Measurements from ENCODE around the gene TUFT1.
"Not testable (repeated sequence)": the region's sequence is repeated elsewhere in the genome, so short reads cannot be mapped to it uniquely, and the experiment has no call there.

TUFT1 gene

GRCh38 chr1:151581921-151582320 lies 41.8 kb downstream of the TUFT1 start:
- DNase-seq, result no peak

DNA sequence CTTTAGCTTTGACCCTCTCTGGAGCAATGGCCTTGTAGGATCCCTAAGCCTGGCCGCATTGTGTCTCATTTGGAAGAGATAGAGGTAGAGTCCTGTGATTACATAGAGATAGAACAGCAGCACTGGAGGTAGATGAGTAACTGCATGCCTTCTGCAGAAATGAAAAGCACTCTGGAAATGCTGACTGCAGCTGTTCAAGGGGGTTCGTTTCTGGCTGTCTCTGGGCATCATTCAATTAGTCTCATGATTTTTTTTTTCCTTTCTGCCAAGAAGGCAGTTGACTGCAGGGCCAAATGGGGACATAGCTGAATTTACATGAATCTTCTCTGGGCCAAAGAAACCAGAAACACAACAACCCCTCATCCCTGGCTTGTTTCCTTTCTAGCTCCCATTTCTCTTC lies 43.7 kb downstream of the TUFT1 start:
- DNase-seq, result no peak

GRCh38 chr1:151584278-151584677 lies 44.2 kb downstream of the TUFT1 start:
- peak; percentile 36 for DNase-seq

DNA sequence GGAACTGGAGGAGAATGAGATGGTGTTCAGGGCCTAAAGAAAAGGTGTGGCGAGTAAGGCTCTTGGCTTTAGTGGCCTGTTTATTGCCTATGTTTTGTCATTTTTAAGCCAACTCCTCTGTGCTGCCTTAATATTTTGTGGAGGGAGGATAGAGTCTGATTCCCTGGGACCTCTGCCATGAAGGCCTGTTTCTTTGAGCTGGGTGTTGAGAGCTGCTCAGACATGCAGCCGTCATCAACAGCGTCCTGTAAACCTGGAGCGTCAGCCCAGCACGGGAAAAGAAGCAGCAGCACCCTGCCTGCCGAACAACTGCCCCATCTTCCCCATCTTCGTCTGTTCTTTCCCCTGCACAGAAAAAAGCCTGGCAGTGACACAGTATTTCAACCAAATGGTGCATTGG lies 44.7 kb downstream of the TUFT1 start:
- no peak for DNase-seq

GRCh38 chr1:151585622-151586021 lies 45.5 kb downstream of the TUFT1 start:
- peak; percentile 40 for DNase-seq

DNA sequence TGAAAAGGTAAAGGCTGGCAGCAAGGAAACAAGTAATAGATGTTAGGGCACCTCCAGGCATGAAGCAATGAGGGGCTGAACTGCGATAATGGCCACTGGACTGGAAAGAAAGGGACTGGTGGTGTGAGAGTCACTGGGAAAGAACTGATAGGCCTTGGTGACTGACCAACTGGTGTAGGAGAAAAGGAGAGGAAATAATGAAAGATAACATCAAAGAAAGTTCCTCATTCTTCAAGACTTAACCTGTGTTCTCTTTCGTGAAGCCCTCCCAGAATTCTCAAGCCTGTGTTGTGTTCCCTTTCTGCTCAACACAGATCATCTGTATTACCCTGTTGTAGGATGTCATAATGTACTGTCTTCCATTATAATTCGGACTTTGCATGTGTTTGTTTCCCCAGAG lies 50.9 kb downstream of the TUFT1 start:
- DNase-seq, result peak; percentile 14

DNA sequence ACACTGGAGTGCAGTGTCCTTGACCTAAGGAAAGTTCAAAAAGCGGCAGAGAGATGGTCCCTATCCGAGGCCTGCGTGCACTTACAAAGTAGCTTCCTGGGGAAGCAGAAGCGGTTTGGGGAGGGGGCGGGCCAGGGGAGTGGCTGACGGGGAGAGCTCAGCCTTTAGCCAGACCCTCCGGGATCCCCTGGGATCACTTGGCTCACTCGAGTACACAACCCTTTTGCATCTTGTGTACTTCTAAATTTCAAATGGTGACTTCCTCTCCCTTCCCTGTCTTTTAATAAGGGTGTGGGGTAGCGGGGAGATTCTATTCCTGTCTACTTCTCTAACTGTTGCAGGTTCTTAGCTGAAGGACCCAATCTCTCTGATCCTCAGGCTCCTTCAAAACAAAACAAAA lies 53.6 kb downstream of the TUFT1 start:
- DNase-seq, result peak; percentile 9

DNA sequence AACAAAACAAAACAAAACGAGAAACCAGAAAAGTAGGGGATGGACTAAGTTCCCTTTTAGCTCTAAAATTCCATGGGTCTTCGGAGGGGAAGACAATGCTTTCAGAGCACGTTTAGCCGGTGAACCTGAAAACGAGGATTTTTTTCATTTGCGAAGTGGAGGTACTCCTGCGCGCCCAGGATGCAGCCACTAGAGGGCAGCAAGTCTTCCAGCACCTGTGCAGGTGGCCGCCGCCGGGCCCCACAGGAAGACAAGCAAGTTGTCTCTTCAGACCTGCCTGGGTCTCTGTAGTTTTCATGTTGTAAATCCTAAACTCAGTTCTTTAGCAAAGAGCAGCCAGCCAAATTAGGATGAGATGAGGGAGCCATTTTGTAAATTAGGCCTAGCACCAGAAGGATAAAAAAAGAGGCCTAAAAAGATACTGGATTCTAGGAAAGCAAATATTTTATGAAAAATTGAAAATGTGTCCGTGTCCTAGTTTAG lies 54.1 kb downstream of the TUFT1 start:
- DNase-seq, result peak; percentile 75

DNA sequence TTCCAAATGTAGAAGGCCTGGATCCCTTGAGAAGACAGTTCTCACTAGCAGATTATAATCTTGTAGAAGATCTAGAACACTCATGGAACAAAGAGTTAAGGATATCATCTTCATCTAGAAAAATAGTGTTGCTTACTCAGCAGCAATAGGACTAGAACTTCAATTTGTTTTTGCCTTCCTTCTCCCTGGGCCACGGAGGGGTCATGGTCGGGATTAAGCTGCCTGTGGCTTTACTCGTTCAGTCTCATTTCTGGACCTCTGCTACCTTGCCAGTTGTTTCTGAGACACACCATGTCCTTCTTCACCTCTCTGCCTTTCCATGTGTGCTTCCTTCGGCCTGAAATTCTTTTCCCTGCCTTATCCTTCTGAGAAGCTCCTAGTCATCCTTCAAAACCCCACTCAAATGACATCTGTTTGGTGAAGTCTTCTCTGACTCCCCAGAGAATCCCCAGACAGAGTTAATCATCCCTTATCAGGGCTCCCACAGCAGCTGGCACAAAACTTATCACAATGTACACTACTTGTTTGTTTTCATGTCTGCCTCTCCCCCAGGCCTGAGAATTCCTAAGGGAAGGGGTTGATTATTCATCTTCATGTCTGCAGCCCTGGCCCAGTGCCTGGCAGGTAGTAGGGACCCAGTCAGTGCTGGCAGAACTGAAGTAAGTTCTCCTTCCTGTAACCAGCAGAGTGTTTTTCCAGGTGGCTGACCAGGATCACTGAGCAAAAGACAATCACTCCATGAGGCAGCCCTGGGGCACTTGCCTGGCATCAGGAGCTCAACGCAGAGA lies 56.3 kb downstream of the TUFT1 start:
- peak; percentile 47 for DNase-seq

- DNase-seq, result not testable (repeated sequence)
Observed at GRCh38 chr1:151602550-151602949, 62.4 kb downstream of the TUFT1 start.

- DNase-seq, result no peak
Observed at GRCh38 chr1:151604291-151604690, 64.2 kb downstream of the TUFT1 start.

- no peak for DNase-seq
Observed at GRCh38 chr1:151606384-151606783, 66.3 kb downstream of the TUFT1 start.

GRCh38 chr1:151606857-151607256 lies 66.7 kb downstream of the TUFT1 start:
- no peak for DNase-seq

DNA sequence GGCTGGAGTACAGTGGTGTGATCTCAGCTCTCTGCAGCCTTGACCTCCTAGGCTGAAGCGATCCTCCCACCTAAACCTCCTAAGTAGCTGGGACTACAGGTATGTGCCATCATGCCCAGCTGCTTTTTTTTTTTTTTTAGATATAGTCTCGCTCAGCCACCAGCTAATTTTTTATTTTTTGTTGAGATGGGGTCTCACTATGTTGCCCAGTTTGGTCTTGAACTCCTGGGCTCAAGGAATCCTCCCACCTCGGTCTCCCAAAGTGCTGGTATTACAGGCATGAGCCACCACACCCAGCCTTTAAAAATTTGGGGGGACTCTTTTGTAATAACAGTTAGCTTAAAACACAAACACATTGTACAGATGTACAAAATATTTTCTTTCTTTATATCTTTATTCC lies 70.0 kb downstream of the TUFT1 start:
- DNase-seq, result no peak

GRCh38 chr1:151611288-151611790 lies 71.2 kb downstream of the TUFT1 start:
- DNase-seq, result peak; percentile 90

DNA sequence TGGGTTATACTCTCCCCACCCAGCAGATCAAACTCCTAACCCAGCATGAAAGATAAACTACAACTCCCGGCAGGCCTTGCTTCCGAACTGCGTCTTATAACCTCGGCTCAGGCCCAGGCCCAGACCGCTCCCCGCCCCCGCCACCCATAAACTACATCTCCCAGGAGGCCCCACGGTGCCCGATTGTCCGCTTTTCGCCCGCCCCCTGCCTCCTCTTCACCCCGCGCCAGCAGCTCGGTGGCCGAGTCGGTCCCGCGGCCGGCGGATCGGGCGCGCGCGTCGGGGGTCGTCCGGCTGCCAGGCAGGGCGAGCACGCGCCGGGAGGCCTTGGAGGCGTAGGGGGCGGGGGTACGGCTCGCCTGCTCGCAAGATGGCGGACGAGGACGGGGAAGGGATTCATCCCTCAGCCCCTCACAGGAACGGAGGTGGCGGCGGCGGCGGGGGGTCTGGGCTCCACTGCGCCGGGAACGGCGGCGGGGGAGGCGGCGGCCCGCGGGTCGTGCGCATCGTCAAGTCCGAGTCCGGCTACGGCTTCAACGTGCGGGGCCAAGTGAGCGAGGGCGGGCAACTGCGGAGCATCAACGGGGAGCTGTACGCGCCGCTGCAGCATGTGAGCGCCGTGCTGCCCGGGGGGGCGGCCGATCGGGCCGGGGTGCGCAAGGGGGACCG lies 71.9 kb downstream of the TUFT1 start, which contains the start of gene SNX27:
Gene SNX27 (plus strand): TSS at position 219 of the 669 bp plus-strand sequence. CDS start 152 bp downstream, at position 371.
- peak; percentile 98 for DNase-seq

DNA sequence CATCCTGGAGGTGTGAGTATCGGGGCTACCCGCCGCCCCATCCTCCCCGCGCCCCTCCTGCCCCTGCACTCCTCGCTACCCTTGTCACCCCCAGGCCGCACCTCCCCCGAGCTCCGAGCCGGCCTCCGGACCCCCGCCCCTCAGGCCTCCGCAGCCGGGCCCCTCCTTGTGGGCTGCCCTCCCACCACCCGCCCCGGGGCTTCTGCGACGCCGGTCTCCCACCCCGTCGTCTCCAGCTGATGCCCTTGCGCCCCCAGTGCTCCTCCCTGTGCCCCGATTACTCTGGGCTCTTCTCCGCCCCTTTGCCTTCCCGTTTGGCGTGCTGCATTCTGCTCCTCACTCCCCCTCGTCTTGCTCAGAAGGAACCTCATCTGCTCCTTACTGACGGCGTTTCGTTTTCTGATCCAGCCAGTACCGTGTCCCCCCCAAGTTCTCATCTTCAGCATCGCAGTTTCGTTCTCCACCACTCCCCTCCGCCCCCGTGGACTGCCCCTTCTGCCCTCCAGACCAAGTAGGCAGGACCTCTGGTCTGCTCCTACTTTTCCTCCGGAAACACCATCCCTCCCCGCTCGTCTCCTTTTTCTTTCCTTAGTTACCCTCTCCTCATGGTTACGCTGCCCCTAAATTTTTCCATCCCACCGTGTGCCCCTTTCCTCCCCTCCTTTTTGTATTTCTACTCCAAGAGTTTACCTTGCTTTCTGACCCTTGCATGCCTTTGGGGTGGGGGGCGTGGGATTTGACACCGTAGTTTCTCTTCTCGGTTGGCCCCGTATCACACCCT lies 72.6 kb downstream of the TUFT1 start:
- DNase-seq, result peak; percentile 62

- DNase-seq, result peak; percentile 20
Observed at GRCh38 chr1:151613282-151613780, 73.2 kb downstream of the TUFT1 start.

DNA sequence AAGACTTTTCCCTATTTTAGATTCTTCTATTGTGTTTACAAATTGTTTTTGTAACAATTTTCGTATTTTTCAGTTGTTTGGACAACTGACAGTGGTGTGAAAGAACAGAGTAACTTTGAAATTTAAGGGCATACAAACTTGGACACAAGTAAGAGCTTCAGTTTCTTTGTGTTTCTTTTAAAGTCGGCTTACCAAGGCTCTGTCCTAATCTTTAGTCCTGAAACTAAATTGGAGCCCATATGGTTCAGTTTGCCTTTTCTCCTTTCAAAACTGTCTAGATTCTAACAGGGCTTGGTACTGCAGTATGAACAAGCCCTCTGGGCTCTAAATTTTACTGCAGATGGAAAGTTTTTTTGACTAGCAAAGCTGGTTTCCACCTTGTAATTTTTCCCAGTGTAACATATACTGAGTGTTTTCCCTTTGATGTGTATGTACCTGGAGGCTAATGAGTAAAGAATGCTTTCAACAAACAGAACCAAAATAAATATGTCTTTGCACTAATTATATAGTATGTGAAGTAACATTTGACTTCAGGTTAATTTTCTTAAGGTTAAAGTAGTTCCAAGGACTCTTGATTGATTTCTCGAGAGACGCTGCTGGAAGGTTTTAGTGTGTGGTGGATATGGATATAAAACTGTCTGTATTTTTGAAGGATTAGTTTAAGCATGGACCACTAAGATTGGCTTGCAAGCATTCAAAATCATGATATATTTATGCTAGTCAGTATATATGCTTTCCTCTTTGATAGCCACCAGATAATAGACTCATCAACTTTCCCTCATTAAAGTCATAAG lies 75.8 kb downstream of the TUFT1 start:
- no peak for DNase-seq

- DNase-seq, result no peak
Observed at GRCh38 chr1:151616505-151616849, 76.4 kb downstream of the TUFT1 start.

DNA sequence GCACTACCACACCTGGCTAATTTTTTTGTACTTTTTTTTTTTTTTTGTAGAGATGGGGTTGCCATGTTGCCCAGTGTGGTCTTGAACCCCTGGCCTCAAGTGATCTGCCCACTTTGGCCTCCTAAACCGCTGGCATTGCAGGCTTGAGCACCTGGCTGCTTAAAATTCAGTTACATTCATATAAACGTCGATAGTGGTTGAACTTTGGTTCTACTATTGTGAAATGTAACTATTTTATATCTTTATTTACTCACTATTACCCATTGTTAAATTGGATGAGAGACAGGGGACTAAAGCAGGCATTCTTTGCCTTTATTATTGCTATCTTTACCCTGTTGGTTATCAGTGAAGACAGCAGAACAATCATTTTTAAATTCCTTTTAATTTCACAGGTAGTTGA lies 77.9 kb downstream of the TUFT1 start:
- no peak for DNase-seq

DNA sequence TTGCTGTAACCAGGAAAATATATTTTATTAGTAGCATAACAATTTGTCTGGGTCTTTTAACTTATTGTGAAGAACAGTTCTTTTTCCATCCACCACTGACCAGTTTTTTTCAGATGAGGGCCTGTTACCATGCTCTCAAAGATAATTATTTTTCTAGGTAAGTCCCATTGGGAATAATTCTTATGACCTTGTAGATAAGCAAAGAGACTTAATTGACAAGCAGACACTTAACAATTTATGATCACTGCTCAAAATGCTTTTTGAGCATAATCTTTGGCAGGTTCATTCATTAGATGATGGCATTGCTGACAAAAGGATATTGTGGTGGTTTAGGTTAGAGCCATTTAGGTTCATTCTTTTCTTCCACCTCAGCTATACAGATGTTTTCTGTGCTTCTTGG lies 78.4 kb downstream of the TUFT1 start:
- DNase-seq, result no peak
